ENCODE data around the gene CACNA1I. TPM values are rescaled to one million over a fixed set of nuclear protein-coding genes. Genes with fewer than 3 reads are reported as not detected.

CACNA1I gene
- total and polyA plus RNA-seq, 2 donors (not counting 1 experiment from before 2014, with no cell fraction given), result 0.07 to 0.25 TPM

DNA sequence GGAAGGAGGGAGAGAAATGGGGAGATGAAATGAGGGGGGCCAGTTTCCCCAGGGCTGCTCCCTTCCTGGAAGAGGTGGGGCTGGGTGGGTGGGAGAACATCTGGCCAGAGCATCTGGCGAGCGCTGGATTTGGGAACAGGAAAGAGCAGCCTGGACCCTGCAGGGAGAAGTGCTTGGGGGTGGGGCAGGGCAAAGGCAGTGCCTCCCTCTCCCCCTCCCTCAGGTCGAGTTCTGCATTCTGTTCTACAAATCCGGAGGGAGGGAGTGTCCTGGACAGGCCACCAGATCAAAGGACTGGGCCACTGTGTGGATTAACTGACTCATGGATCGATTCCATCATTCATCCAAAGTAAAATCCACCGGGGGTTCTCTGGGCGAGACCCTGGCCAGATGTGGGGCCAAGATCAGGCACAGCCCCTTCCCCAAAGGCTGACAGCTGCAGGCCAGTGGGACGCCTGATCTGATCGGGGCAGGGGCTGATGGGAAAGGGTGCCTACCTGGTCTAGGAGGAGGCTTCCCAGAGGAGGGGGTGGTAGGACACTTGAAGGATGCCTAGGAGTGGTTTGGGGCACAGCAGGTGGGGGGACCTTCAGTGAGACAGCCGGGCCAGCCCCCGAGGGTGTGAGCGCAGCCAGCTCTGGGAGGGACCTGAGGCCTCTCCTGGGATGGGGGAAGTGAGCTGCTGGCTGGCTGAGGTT is 57.5 kb downstream of the CACNA1I start:
- H3K36me3 ChIP-seq (replicated peaks in 1 of 2; ENCODE audit: control extremely low read depth in 1 of 2, control insufficient read depth in 1 of 2, extremely low read depth in 1 of 2, insufficient read depth in 2 of 2, low read length in 1 of 2), result no peaks in the 10 kb centered on the region
- H3K9me3 Mint-ChIP-seq (ENCODE audit: insufficient read depth), result no peaks in the 10 kb centered on the region
- H3K9me3 ChIP-seq (ENCODE audit: control extremely low read depth in 1 of 3, control insufficient read depth in 2 of 3, insufficient read depth in 1 of 3, low read length in 2 of 3), result peaks cover 0 to 6% (median 0%) of the 10 kb centered on the region in 3 donors
- intact Hi-C loops (cut with micrococcal nuclease), result no loop called here
- no peak overlapping the region for H3K4me2 ChIP-seq (replicated peaks; ENCODE audit: low read depth, low read length, poor library complexity, severe bottlenecking)
- H3K27me3 Mint-ChIP-seq, result peaks cover 38% of the 10 kb centered on the region
- no peak overlapping the region for H3K27ac Mint-ChIP-seq
- H3K4me1 Mint-ChIP-seq, result no peaks in the 10 kb centered on the region
- H3K4me3 Mint-ChIP-seq, result no peak overlapping the region
- WGBS (ENCODE audit: insufficient coverage), result 68% methylated on average over 10 of the region's 12 CpGs
- H2AFZ ChIP-seq (ENCODE audit: insufficient read depth, low read depth, low read length, poor library complexity, severe bottlenecking), result no peak overlapping the region
- no peaks in the 10 kb centered on the region for H4K20me1 ChIP-seq (ENCODE audit: control insufficient read depth, insufficient read depth, low read length, poor library complexity, severe bottlenecking)
- CTCF ChIA-PET, result no interaction called here
- H3K9ac ChIP-seq (ENCODE audit: low read length), result no peak overlapping the region
- DNase-seq (no peak), ATAC-seq (ENCODE audit: low read depth) (no peak)
- no peak overlapping the region for H3K27ac ChIP-seq (ENCODE audit: low read length in 2 of 2)
- no peak overlapping the region for H3K4me3 ChIP-seq (ENCODE audit: control extremely low read depth in 1 of 5, extremely low read depth in 1 of 5, insufficient read depth in 1 of 5, low read depth in 2 of 5, low read length in 4 of 5)
- TF ChIP-seq, protein P1, sequence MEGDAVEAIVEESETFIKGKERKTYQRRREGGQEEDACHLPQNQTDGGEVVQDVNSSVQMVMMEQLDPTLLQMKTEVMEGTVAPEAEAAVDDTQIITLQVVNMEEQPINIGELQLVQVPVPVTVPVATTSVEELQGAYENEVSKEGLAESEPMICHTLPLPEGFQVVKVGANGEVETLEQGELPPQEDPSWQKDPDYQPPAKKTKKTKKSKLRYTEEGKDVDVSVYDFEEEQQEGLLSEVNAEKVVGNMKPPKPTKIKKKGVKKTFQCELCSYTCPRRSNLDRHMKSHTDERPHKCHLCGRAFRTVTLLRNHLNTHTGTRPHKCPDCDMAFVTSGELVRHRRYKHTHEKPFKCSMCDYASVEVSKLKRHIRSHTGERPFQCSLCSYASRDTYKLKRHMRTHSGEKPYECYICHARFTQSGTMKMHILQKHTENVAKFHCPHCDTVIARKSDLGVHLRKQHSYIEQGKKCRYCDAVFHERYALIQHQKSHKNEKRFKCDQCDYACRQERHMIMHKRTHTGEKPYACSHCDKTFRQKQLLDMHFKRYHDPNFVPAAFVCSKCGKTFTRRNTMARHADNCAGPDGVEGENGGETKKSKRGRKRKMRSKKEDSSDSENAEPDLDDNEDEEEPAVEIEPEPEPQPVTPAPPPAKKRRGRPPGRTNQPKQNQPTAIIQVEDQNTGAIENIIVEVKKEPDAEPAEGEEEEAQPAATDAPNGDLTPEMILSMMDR (IDR thresholded peaks at IDR 0.05), result no peak
- no peak for TF ChIP-seq EZH2 (IDR thresholded peaks at IDR 0.05; ENCODE audit: borderline replicate concordance, insufficient read depth, low read depth, low read length, poor library complexity, severe bottlenecking)
- POLR2A ChIA-PET, result no interaction called here
- H3K27me3 ChIP-seq (replicated peaks in 1 of 4; ENCODE audit: control extremely low read depth in 1 of 4, control insufficient read depth in 3 of 4, insufficient read depth in 4 of 4, low read length in 3 of 4), result peaks cover 0 to 30% (median 9%) of the 10 kb centered on the region in 4 experiments
- H3K4me1 ChIP-seq (ENCODE audit: control insufficient read depth in 2 of 2, insufficient read depth in 2 of 2, low read length in 2 of 2), result peaks cover 1% of the 10 kb centered on the region in 2 donors
- H3K79me2 ChIP-seq (ENCODE audit: control insufficient read depth, insufficient read depth, low read length), result no peaks in the 10 kb centered on the region

GRCh38 chr22:39628563-39629080 is 58.1 kb downstream of the CACNA1I start:
- Mint-ChIP-seq H3K27me3 (peaks cover 43% of the 10 kb centered on the region), H3K9me3 (ENCODE audit: insufficient read depth) (no peaks in the 10 kb centered on the region), H3K27ac (no peak overlapping the region), H3K4me3 (no peak overlapping the region), H3K4me1 (no peaks in the 10 kb centered on the region)
- Histone ChIP-seq H3K36me3 (replicated peaks in 1 of 2; ENCODE audit: control extremely low read depth in 1 of 2, control insufficient read depth in 1 of 2, extremely low read depth in 1 of 2, insufficient read depth in 2 of 2, low read length in 1 of 2) (no peaks in the 10 kb centered on the region), H3K9me3 (ENCODE audit: control extremely low read depth in 1 of 3, control insufficient read depth in 2 of 3, insufficient read depth in 1 of 3, low read length in 2 of 3) (peaks cover 0 to 6% (median 0%) of the 10 kb centered on the region in 3 donors), H3K27ac (ENCODE audit: low read length in 2 of 2) (no peak overlapping the region), H3K4me3 (ENCODE audit: control extremely low read depth in 1 of 5, extremely low read depth in 1 of 5, insufficient read depth in 1 of 5, low read depth in 2 of 5, low read length in 4 of 5) (no peak overlapping the region), H3K4me1 (ENCODE audit: control insufficient read depth in 2 of 2, insufficient read depth in 2 of 2, low read length in 2 of 2) (no peaks in the 10 kb centered on the region), H3K79me2 (ENCODE audit: control insufficient read depth, insufficient read depth, low read length) (no peaks in the 10 kb centered on the region), H2AFZ (ENCODE audit: insufficient read depth, low read depth, low read length, poor library complexity, severe bottlenecking) (no peak overlapping the region), H4K20me1 (ENCODE audit: control insufficient read depth, insufficient read depth, low read length, poor library complexity, severe bottlenecking) (no peaks in the 10 kb centered on the region), H3K27me3 (replicated peaks in 1 of 4; ENCODE audit: control extremely low read depth in 1 of 4, control insufficient read depth in 3 of 4, insufficient read depth in 4 of 4, low read length in 3 of 4) (peaks cover 0 to 24% (median 6%) of the 10 kb centered on the region in 4 experiments), H3K9ac (ENCODE audit: low read length) (no peak overlapping the region), H3K4me2 (replicated peaks; ENCODE audit: low read depth, low read length, poor library complexity, severe bottlenecking) (no peak overlapping the region)
- TF ChIP-seq EZH2 (IDR thresholded peaks at IDR 0.05; ENCODE audit: borderline replicate concordance, insufficient read depth, low read depth, low read length, poor library complexity, severe bottlenecking), result no peak
- TF ChIP-seq, protein P1 (IDR thresholded peaks at IDR 0.05), result no peak
- ATAC-seq (ENCODE audit: low read depth), result no peak
- CTCF ChIA-PET, result no interaction called here
- 75% methylated on average over 12 of the region's 12 CpGs for WGBS (ENCODE audit: insufficient coverage)
- no peak for DNase-seq
- intact Hi-C loops (cut with micrococcal nuclease), result no loop called here
- POLR2A ChIA-PET, result no interaction called here

Data from B cell (primary cell).